NCI-H2081 treated with DMSO at 0.1 percent for 48 hours (cell line): ENCODE results near the gene MUC5AC.
"Not testable (repeated sequence)": the region's sequence is repeated elsewhere in the genome, so short reads cannot be mapped to it uniquely, and the experiment has no call there.

Experiments
- DNase-seq: peaks from one replicate; lab custom pipeline; 2025; lab: John Stamatoyannopoulos, UW

The MUC5AC gene

GRCh38 chr11:1147792-1148191 is 10.0 kb upstream of the MUC5AC start:
- DNase-seq = no peak

- no peak for DNase-seq
Observed at GRCh38 chr11:1148752-1149180, 9.0 kb upstream of the MUC5AC start.

GRCh38 chr11:1149545-1149944 is 8.2 kb upstream of the MUC5AC start:
- DNase-seq = no peak

- no peak for DNase-seq
Observed at GRCh38 chr11:1150116-1150515, 7.6 kb upstream of the MUC5AC start.

GRCh38 chr11:1150769-1151365 is 6.9 kb upstream of the MUC5AC start:
- no peak for DNase-seq

GRCh38 chr11:1151366-1152315 is 6.1 kb upstream of the MUC5AC start:
- DNase-seq = no peak

- no peak for DNase-seq
Observed at GRCh38 chr11:1152316-1153104, 5.2 kb upstream of the MUC5AC start.

GRCh38 chr11:1153105-1153950 is 4.4 kb upstream of the MUC5AC start:
- DNase-seq = no peak

GRCh38 chr11:1153951-1154493 is 3.7 kb upstream of the MUC5AC start:
- no peak for DNase-seq

GRCh38 chr11:1154656-1155055 is 3.1 kb upstream of the MUC5AC start:
- DNase-seq = not testable (repeated sequence)

GRCh38 chr11:1155274-1155693 is 2.5 kb upstream of the MUC5AC start:
- no peak for DNase-seq

GRCh38 chr11:1156506-1157340 is 1.0 kb upstream of the MUC5AC start:
- no peak for DNase-seq

GRCh38 chr11:1157341-1157644 is 460 bp upstream of the MUC5AC start:
- DNase-seq = no peak

- no peak for DNase-seq
Observed at GRCh38 chr11:1158681-1159487, 1.1 kb downstream of the MUC5AC start.

GRCh38 chr11:1159488-1160220 is 1.9 kb downstream of the MUC5AC start:
- DNase-seq = not testable (repeated sequence)

GRCh38 chr11:1160231-1161101 is 2.7 kb downstream of the MUC5AC start:
- no peak for DNase-seq

- DNase-seq = no peak
Observed at GRCh38 chr11:1161410-1162137, 3.8 kb downstream of the MUC5AC start.
